Calu3 (cell line): ENCODE data around the gene ATP13A3. TPM values are rescaled to one million over a fixed set of nuclear protein-coding genes. Genes with fewer than 3 reads are reported as not detected.

Experiments
- BruUV-seq: library from RNA; stranded (reverse); fragments of 400-500 nt; replicated peaks from 2 replicates; lab custom pipeline; 2021; lab: Mats Ljungman, UMichigan
- CTCF ChIA-PET: fragments of 300-600 bp; sonication (Branson Sonifier 250); formaldehyde crosslinking; loops from one replicate; lab custom pipeline; 2022; ENCODE audit warnings: antibody characterized with exemption; lab: Charles Lee
- DNase-seq: peaks from one replicate; pipeline ENCODE4 v3.0.0; 2022
- H3K27ac Mint-ChIP-seq: one replicate; pipeline ENCODE4 v1.8.0; 2022; ENCODE audit warnings: mixed read lengths; ENCODE audit not compliant: unreplicated experiment
- H3K27me3 Mint-ChIP-seq: one replicate; pipeline ENCODE4 v1.8.0; 2022; ENCODE audit warnings: mixed read lengths; ENCODE audit not compliant: unreplicated experiment
- H3K36me3 Mint-ChIP-seq: one replicate; pipeline ENCODE4 v1.8.0; 2022; ENCODE audit warnings: mild to moderate bottlenecking, moderate library complexity, mixed read lengths; ENCODE audit not compliant: insufficient read depth, unreplicated experiment
- H3K4me1 Mint-ChIP-seq: one replicate; pipeline ENCODE4 v1.8.0; 2022; ENCODE audit warnings: mild to moderate bottlenecking, low read depth, mixed read lengths; ENCODE audit not compliant: unreplicated experiment
- H3K4me3 Mint-ChIP-seq: one replicate; pipeline ENCODE4 v1.8.0; 2022; ENCODE audit warnings: mild to moderate bottlenecking, low read depth, moderate library complexity, mixed read lengths; ENCODE audit not compliant: unreplicated experiment
- H3K9me3 Mint-ChIP-seq: one replicate; pipeline ENCODE4 v1.8.0; 2022; ENCODE audit warnings: low read depth, mixed read lengths; ENCODE audit not compliant: unreplicated experiment
- intact Hi-C: fragments of 100-400 bp; cut with micrococcal nuclease; formaldehyde crosslinking; loops from one replicate; pipeline ENCODE4 v1.10.0; 2022; ENCODE audit not compliant: unreplicated experiment
- total RNA-seq: library from RNA; stranded (reverse); gene quantifications from 2 replicates; pipeline ENCODE4 v1.2.3, GENCODE V29; 2022
- TF ChIP-seq, protein P1 (sequence below): fragments of 200-600 bp; IDR thresholded peaks from one replicate; pipeline ENCODE4 v1.8.0; 2022; ENCODE audit warnings: antibody characterized with exemption; ENCODE audit not compliant: unreplicated experiment

Gene ATP13A3
- total RNA-seq, 1 experiment from 2014 or later: 229 TPM

DNA sequence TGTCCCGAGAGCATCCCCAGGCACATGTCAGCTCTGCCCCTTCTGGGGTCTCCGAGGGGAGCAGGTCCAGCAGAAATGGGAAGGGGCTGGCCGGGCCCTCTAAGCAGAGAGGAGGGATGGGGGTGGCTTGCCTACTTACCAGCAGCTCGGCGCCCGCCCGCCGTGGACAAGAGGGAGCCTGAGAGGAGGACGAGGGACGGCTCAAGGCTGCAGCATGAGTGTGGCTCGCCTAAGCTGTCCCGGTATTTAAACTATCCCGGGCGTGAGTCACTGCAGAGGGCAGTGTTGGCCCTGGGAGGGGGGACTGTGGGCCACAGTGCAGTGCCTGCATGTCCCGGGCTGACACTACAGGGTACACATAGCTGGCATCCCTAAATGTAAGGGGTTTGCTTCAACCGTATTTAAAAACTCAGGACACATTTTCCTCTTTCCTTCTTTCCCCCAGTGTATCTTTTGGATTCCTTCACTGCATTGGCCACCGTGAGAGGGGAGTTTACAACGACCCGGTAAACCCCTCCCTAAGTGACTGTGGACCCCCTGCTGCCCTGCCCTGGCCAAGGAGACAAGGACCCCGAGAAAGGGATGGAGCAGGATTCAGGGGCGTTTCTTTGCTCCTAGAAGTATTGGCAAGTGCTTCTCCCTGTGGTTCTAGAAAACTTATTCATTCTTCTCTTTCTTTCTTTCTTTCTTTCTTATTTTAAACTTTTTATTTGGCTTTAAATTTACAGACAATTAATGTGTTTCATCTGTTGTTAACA, 117.1 kb downstream of the ATP13A3 start, which contains the start of gene LRRC15:
TSS of gene LRRC15 (minus strand) at position 222 of the 758 bp plus-strand sequence. CDS start 8,700 bp downstream, outside the sequence.
- no peak within 1 kb of the TSS for H3K4me3 Mint-ChIP-seq
- BruUV-seq: no TSS peak

DNA sequence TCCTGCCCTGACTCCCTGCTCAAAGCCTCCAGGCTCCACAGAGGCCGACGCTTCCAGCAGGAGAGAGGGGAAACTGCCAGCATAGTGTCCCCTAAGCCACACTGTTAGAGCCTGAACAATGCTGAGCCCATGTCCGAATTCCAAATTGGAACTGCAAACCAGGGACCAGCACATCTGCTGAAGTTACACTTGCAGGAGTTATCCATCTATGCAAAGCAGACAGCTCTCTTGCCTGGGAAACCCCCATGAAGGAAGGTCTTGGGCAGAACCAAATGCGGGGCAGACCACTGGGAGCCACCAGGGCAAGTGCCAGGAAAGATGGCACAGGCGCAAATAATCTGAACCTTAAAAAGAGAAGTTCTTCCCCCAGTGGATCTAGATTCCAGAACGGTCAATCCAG, 117.9 kb downstream of the ATP13A3 start:
- peaks cover 12% of the 10 kb centered on the region for H3K4me1 Mint-ChIP-seq
- no peaks in the 10 kb centered on the region for H3K9me3 Mint-ChIP-seq
- no peak overlapping the region for H3K4me3 Mint-ChIP-seq
- TF ChIP-seq, protein P1, sequence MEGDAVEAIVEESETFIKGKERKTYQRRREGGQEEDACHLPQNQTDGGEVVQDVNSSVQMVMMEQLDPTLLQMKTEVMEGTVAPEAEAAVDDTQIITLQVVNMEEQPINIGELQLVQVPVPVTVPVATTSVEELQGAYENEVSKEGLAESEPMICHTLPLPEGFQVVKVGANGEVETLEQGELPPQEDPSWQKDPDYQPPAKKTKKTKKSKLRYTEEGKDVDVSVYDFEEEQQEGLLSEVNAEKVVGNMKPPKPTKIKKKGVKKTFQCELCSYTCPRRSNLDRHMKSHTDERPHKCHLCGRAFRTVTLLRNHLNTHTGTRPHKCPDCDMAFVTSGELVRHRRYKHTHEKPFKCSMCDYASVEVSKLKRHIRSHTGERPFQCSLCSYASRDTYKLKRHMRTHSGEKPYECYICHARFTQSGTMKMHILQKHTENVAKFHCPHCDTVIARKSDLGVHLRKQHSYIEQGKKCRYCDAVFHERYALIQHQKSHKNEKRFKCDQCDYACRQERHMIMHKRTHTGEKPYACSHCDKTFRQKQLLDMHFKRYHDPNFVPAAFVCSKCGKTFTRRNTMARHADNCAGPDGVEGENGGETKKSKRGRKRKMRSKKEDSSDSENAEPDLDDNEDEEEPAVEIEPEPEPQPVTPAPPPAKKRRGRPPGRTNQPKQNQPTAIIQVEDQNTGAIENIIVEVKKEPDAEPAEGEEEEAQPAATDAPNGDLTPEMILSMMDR: no peak
- CTCF ChIA-PET: interaction anchor here (1.2 to 1.6 kb wide), 2 partner anchors 26 to 265 kb away, joined by 3 to 7 read pairs; partner anchors contain the start of gene TMEM44
- DNase-seq: no peak
- no TSS peak for BruUV-seq
- intact Hi-C loops: no loop called here
- H3K36me3 Mint-ChIP-seq: no peaks in the 10 kb centered on the region
- no peak overlapping the region for H3K27ac Mint-ChIP-seq
- H3K27me3 Mint-ChIP-seq: peaks cover 91% of the 10 kb centered on the region

More for the DNA sequence above, 117.1 kb downstream of the ATP13A3 start, which contains the start of gene LRRC15:
- H3K9me3 Mint-ChIP-seq: no peaks in the 10 kb centered on the region
- peaks cover 12% of the 10 kb centered on the region for H3K4me1 Mint-ChIP-seq
- no peaks in the 10 kb centered on the region for H3K36me3 Mint-ChIP-seq
- no peak within 1 kb of the TSS for H3K27ac Mint-ChIP-seq
- TF ChIP-seq, protein P1: no peak
- peak; percentile 71 for DNase-seq
- intact Hi-C loops: no loop called here
- H3K27me3 Mint-ChIP-seq: peaks cover 94% of the 10 kb centered on the region
- CTCF ChIA-PET: interaction anchor here (0.6 to 1.6 kb wide), 4 partner anchors 11 to 264 kb away, joined by 3 to 7 read pairs (median 4); partner anchors contain the start of gene TMEM44

DNA sequence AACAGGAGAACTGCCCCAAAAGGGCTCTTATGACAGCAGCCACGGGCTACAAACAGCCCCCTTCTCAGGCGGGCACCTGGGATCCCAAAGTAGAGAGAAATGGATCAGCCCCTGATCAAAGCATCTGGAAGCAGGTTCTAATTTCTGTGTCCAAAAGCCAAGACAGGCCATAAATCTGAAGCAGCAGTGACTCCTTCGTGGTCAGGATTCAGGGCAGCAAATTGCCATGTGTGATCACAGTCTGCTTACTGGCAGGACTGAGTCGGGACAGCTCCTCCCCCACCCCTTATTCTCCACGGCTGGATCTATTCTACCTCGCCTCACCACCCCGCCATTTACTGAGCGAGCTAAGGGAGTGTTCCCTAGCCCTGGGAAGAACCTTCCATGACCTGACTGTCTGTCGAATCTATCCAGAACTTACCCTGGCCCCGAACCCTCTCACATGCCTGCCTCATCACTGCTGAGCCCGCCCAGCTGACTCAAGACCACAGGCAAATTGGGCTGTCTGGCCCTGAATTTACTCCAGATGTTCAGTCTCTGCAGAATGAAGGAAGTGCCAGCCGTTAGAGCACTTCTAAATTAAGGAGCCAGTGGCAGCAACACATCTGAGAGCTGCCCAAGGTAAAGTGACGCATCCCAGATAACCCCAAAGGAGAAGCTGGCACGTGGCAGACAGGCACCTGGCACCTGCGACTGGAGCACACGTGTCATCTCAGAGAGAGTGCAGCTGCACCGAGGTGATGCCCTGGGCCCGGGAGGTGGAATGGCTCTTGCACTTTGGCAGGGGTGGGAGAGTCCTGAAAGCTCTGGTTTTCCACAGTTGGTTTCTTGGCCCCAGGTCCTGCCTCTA, 118.6 kb downstream of the ATP13A3 start:
- TF ChIP-seq, protein P1: no peak
- no peaks in the 10 kb centered on the region for H3K9me3 Mint-ChIP-seq
- peaks cover 91% of the 10 kb centered on the region for H3K27me3 Mint-ChIP-seq
- intact Hi-C loops: no loop called here
- no TSS peak for BruUV-seq
- no peak for DNase-seq
- H3K27ac Mint-ChIP-seq: no peak overlapping the region
- peaks cover 12% of the 10 kb centered on the region for H3K4me1 Mint-ChIP-seq
- H3K36me3 Mint-ChIP-seq: no peaks in the 10 kb centered on the region
- H3K4me3 Mint-ChIP-seq: no peak overlapping the region
- CTCF ChIA-PET: interaction anchor here (1.6 kb wide), 1 partner anchor 27 kb away, joined by 7 read pairs; no protein-coding TSS in a partner anchor

DNA sequence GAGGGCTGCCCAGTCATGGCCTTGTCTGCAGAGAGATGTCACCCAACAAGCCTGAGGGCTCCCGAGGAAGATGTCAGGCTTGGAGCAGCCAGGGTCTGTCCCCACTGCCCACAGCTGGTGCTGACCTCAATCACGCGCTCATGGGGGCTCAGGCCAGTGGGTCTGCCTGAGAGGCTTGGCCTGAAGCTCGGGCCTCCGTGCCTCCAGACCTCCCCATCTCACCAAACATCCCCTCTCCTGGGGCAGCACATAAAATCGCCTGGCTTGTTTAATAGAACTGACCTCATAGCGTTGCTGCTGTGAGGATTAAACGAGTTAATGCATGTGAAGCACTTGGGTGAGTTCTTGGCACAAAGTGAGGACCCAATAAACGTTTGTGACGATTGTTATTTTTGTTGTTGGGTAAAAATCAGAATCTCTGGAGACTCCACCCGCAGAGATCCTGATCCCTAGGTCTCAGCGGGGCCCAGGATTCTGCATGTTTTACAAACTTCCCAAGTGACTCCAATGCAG, 120.8 kb downstream of the ATP13A3 start:
- peaks cover 12% of the 10 kb centered on the region for H3K4me1 Mint-ChIP-seq
- no peak overlapping the region for H3K4me3 Mint-ChIP-seq
- intact Hi-C loops: no loop called here
- peaks cover 94% of the 10 kb centered on the region for H3K27me3 Mint-ChIP-seq
- no peaks in the 10 kb centered on the region for H3K36me3 Mint-ChIP-seq
- CTCF ChIA-PET: no interaction called here
- DNase-seq: no peak
- TF ChIP-seq, protein P1: no peak
- BruUV-seq: no TSS peak
- no peaks in the 10 kb centered on the region for H3K9me3 Mint-ChIP-seq
- H3K27ac Mint-ChIP-seq: no peak overlapping the region
